HG03520 (cell line): Measurements from ENCODE around the gene TRIM52.
"Not testable (repeated sequence)": the region's sequence is repeated elsewhere in the genome, so short reads cannot be mapped to it uniquely, and the experiment has no call there.

Source experiments
- ATAC-seq: cut with Tn5 transposase; IDR thresholded peaks from one replicate; pipeline ENCODE4 v1.9.1; 2021; ENCODE audit warnings: mild to moderate bottlenecking, moderate library complexity; ENCODE audit not compliant: unreplicated experiment

TRIM52 gene

GRCh38 chr5:181217111-181217802, 43.7 kb downstream of the TRIM52 start:
- ATAC-seq, result no peak

GRCh38 chr5:181215997-181216989, 44.6 kb downstream of the TRIM52 start:
- no peak for ATAC-seq

- not testable (repeated sequence) for ATAC-seq
These were observed 46.7 kb downstream of the TRIM52 start for GRCh38 chr5:181214249-181214648.

GRCh38 chr5:181212934-181213333, 48.0 kb downstream of the TRIM52 start:
- no peak for ATAC-seq

- ATAC-seq, result no peak
These were observed 48.9 kb downstream of the TRIM52 start for GRCh38 chr5:181212080-181212479.

GRCh38 chr5:181211208-181211607, 49.7 kb downstream of the TRIM52 start:
- ATAC-seq, result no peak

- not testable (repeated sequence) for ATAC-seq
These were observed 50.2 kb downstream of the TRIM52 start for GRCh38 chr5:181210698-181211097.

- ATAC-seq, result not testable (repeated sequence)
These were observed 50.8 kb downstream of the TRIM52 start for GRCh38 chr5:181210148-181210547.

- ATAC-seq, result not testable (repeated sequence)
These were observed 51.9 kb downstream of the TRIM52 start for GRCh38 chr5:181209006-181209405.

- ATAC-seq, result no peak
These were observed 53.0 kb downstream of the TRIM52 start for GRCh38 chr5:181207960-181208253.

- no peak for ATAC-seq
These were observed 53.6 kb downstream of the TRIM52 start for GRCh38 chr5:181207214-181207959.

- ATAC-seq, result no peak
These were observed 54.9 kb downstream of the TRIM52 start for GRCh38 chr5:181205761-181206649.
